K562 (cell line): ENCODE data around the gene TXNL1. TPM values are rescaled to one million over a fixed set of nuclear protein-coding genes. Genes with fewer than 3 reads are reported as not detected.

ENCODE experiments used
- CHD7 ChIP-seq: fragments of 200-600 bp; sonication (generic); IDR thresholded peaks from one replicate; pipeline ENCODE4 v1.6.1; 2012; ENCODE audit warnings: mild to moderate bottlenecking, low read depth, low read length, inconsistent platforms
- ELF2 ChIP-seq: fragments of 250-450 bp; sonication (Bioruptor Pico); IDR thresholded peaks from 2 replicates; pipeline ENCODE4 v1.5.0; 2021; ENCODE audit warnings: mild to moderate bottlenecking
- HMG20A ChIP-seq: fragments of 450-650 bp; formaldehyde crosslinking; conservative IDR thresholded peaks from 2 replicates; pipeline ENCODE4 v1.4.0; 2020; ENCODE audit warnings: mild to moderate bottlenecking, mixed read lengths
- HOXB6 ChIP-seq: fragments of 250-450 bp; sonication (Bioruptor Pico); IDR thresholded peaks from 2 replicates; pipeline ENCODE4 v1.5.1; 2022; ENCODE audit warnings: mild to moderate bottlenecking, borderline replicate concordance
- MAFG ChIP-seq: fragments of 450-650 bp; conservative IDR thresholded peaks from 2 replicates; pipeline ENCODE4 v1.6.1; 2016; ENCODE audit warnings: missing genetic modification characterization, missing compliant biosample characterization
- NELFE ChIP-seq: IDR thresholded peaks from 2 replicates; pipeline ENCODE4 v1.6.1; 2011; ENCODE audit warnings: mild to moderate bottlenecking; ENCODE audit not compliant: insufficient read depth, insufficient read length
- SETDB1 ChIP-seq: IDR thresholded peaks from one replicate; pipeline ENCODE4 v1.6.1; 2012; ENCODE audit warnings: low read length, control low read depth, inconsistent platforms
- SNIP1 ChIP-seq: fragments of 450-650 bp; IDR thresholded peaks from 2 replicates; pipeline ENCODE4 v1.7.1; 2017; ENCODE audit warnings: low read depth, mild to moderate bottlenecking
- XRCC4 ChIP-seq: IDR thresholded peaks from one replicate; pipeline ENCODE4 v1.6.1; 2011; ENCODE audit not compliant: insufficient read depth, insufficient read length; ENCODE audit errors: extremely low read depth
- polyA plus RNA-seq, 8 experiments: library from polyadenylated mRNA; depleted of rRNA in 4 of 8; stranded (reverse) in 5 of 8; unstranded in 3 of 8; fragments of >200 nt; fragmentation: Nextera tagmentation in 2 of 8; fragmentation: Illumina TruSeq in 1 of 8; extraction: Ambion mirVana in 2 of 8; extraction: Trizol in 1 of 8; gene quantifications; 2 replicates each; pipeline versions ENCODE4 v1.2.1 to v1.2.3, GENCODE V29; 2011 to 2014; ENCODE audit warnings: inconsistent platforms in 1 of 8, missing spikeins in 1 of 8
- total RNA-seq, 7 experiments: library from RNA; depleted of rRNA in 6 of 7; stranded (reverse); fragments of >200 nt in 6 of 7; fragmentation: Illumina TruSeq in 2 of 7; extraction: Trizol in 2 of 7; gene quantifications; 2 replicates each; pipeline versions ENCODE4 v1.2.1 to v1.2.3, GENCODE V29; 2011 to 2021; ENCODE audit warnings: low replicate concordance in 1 of 7
- TF ChIP-seq, protein P1 (sequence below), 3 experiments: fragments of 200-800 bp in 1 of 3; fragments of 250-450 bp in 1 of 3; fragments of 450-650 bp in 1 of 3; sonication (Bioruptor Pico) in 1 of 3; sonication (Bioruptor generic) in 1 of 3; formaldehyde crosslinking in 1 of 3; IDR thresholded peaks; 2 replicates each; pipeline versions ENCODE4 v1.6.1 to v1.8.0; 2016 to 2022; ENCODE audit warnings: mild to moderate bottlenecking in 2 of 3, missing genetic modification characterization in 2 of 3, missing compliant biosample characterization in 1 of 3, moderate library complexity in 1 of 3

Gene TXNL1
- total and polyA plus RNA-seq, 9 of the 15 experiments (the other 6 are each of a cell fraction or from before 2014, with no cell fraction given), result 45.4 to 103 (median 65.7) TPM

- peak; percentile 72; the same call in 1 of the 2 replicates for TF ChIP-seq ELF2
- no peak for TF ChIP-seq NELFE
- TF ChIP-seq MAFG (tag), result no peak; the same call in 1 of the 2 replicates
- no peak for TF ChIP-seq HMG20A (CRISPR knock-in tag)
- TF ChIP-seq, protein P1, sequence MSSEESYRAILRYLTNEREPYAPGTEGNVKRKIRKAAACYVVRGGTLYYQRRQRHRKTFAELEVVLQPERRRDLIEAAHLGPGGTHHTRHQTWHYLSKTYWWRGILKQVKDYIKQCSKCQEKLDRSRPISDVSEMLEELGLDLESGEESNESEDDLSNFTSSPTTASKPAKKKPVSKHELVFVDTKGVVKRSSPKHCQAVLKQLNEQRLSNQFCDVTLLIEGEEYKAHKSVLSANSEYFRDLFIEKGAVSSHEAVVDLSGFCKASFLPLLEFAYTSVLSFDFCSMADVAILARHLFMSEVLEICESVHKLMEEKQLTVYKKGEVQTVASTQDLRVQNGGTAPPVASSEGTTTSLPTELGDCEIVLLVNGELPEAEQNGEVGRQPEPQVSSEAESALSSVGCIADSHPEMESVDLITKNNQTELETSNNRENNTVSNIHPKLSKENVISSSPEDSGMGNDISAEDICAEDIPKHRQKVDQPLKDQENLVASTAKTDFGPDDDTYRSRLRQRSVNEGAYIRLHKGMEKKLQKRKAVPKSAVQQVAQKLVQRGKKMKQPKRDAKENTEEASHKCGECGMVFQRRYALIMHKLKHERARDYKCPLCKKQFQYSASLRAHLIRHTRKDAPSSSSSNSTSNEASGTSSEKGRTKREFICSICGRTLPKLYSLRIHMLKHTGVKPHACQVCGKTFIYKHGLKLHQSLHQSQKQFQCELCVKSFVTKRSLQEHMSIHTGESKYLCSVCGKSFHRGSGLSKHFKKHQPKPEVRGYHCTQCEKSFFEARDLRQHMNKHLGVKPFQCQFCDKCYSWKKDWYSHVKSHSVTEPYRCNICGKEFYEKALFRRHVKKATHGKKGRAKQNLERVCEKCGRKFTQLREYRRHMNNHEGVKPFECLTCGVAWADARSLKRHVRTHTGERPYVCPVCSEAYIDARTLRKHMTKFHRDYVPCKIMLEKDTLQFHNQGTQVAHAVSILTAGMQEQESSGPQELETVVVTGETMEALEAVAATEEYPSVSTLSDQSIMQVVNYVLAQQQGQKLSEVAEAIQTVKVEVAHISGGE (CRISPR knock-in tag; IDR thresholded peaks at IDR 0.05), result 0 out of 6 replicates have a peak, but pooled peaks of 1 of the 3 experiments have one; percentile 27
- TF ChIP-seq SNIP1, result no peak
- no peak for TF ChIP-seq XRCC4
- TF ChIP-seq CHD7, result no peak
- no peak for TF ChIP-seq HOXB6 (CRISPR knock-in tag)
- TF ChIP-seq SETDB1, result no peak
These were observed at the start of gene TXNL1 (continued) for GRCh38 chr18:56638232-56639103.
